Fibroblast of skin of right biceps (primary cell): ENCODE data around the gene WFDC12.

Experiments
- DNase-seq: peaks from one replicate; pipeline ENCODE4 v3.0.0-alpha.2; 2013

WFDC12 gene

GRCh38 chr20:45088247-45088646, 36.0 kb downstream of the WFDC12 start:
- peak; percentile 92 for DNase-seq

- no peak for DNase-seq
These were observed 36.5 kb downstream of the WFDC12 start for GRCh38 chr20:45087814-45088213.

- DNase-seq, result no peak
These were observed 37.0 kb downstream of the WFDC12 start for GRCh38 chr20:45087097-45087790.

- DNase-seq, result no peak
These were observed 38.4 kb downstream of the WFDC12 start for GRCh38 chr20:45085867-45086266.

DNA sequence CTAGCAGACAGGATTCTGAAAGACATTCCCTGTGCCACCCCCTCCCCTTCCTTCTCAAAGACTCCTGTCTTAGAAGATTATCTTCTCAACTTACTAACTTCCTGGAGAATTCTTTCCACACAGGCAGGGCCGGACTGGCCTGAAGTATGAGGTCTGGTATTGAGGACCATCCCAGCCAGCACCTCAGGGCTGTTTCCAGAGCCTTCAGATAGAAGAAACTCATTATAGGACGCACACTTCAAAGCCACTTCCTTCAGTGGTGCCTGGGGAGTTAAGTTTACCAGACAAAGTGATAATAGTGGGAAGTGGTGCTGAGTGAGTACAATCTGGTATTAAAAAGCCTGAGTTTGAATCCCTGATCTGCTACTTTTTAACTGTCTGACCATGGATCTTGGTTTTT, 39.0 kb downstream of the WFDC12 start:
- DNase-seq, result no peak

DNA sequence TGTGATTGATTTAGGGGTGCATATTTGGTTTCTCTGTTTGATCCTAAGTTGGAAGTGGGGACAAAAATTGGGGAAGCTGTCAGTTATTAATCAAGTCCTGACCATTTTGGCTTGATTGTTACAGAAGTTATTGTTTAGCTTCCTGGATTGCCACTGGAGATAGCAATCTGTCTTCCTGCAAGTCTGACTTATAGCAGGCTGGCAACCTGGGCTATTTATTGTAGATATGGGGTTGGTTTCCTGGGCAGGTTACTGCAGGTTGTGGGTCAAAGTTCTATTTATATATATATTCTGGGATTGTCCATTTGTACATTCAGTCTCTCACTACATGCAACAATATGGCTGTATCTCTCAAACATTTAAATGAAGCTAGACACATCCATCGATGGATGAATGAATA, 41.1 kb downstream of the WFDC12 start:
- DNase-seq, result no peak

GRCh38 chr20:45082468-45082867, 41.8 kb downstream of the WFDC12 start:
- no peak for DNase-seq

- DNase-seq, result peak; percentile 25
These were observed 43.2 kb downstream of the WFDC12 start for GRCh38 chr20:45080867-45081624.

GRCh38 chr20:45077559-45077958, 46.7 kb downstream of the WFDC12 start:
- no peak for DNase-seq
